HFF-Myc (cell line): Measurements from ENCODE around the gene DENND1A.

Source experiments
- DNase-seq: peaks from one replicate; pipeline ENCODE4 v3.0.0-alpha.2; 2011; ENCODE audit warnings: low read depth; ENCODE audit errors: extremely low read depth
- H3K4me3 ChIP-seq: replicated peaks from 2 replicates; pipeline ENCODE4 v1.5.1; 2011; ENCODE audit warnings: low read depth, mild to moderate bottlenecking, control low read depth, low read length
- TF ChIP-seq, protein P1 (sequence below): IDR thresholded peaks from 2 replicates; pipeline ENCODE4 v1.5.1; 2012; ENCODE audit warnings: mild to moderate bottlenecking, low read depth, low read length, control low read depth; ENCODE audit errors: missing control alignments

DENND1A gene

DNA sequence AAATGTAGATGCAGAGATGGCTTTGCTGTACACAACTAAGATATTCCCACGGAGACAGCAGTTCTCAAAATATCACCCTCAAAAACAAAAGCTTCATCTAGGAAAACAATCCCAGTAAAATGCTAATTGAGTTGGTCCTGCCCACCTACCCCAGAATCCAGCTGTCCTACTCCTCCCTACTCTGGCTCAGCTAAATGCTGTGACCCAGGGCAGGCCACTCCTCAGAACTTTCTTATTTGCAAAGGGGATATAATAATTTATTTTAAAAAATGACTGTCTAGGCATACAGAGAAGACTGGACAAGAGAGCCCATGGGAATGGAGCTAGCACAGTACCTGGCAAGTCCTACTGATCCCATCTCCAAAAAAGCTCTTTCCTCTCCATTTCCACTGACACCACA, 411.6 kb downstream of the DENND1A start:
- DNase-seq, result no peak
- TF ChIP-seq, protein P1, sequence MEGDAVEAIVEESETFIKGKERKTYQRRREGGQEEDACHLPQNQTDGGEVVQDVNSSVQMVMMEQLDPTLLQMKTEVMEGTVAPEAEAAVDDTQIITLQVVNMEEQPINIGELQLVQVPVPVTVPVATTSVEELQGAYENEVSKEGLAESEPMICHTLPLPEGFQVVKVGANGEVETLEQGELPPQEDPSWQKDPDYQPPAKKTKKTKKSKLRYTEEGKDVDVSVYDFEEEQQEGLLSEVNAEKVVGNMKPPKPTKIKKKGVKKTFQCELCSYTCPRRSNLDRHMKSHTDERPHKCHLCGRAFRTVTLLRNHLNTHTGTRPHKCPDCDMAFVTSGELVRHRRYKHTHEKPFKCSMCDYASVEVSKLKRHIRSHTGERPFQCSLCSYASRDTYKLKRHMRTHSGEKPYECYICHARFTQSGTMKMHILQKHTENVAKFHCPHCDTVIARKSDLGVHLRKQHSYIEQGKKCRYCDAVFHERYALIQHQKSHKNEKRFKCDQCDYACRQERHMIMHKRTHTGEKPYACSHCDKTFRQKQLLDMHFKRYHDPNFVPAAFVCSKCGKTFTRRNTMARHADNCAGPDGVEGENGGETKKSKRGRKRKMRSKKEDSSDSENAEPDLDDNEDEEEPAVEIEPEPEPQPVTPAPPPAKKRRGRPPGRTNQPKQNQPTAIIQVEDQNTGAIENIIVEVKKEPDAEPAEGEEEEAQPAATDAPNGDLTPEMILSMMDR, result no peak
- no peak overlapping the region for H3K4me3 ChIP-seq

DNA sequence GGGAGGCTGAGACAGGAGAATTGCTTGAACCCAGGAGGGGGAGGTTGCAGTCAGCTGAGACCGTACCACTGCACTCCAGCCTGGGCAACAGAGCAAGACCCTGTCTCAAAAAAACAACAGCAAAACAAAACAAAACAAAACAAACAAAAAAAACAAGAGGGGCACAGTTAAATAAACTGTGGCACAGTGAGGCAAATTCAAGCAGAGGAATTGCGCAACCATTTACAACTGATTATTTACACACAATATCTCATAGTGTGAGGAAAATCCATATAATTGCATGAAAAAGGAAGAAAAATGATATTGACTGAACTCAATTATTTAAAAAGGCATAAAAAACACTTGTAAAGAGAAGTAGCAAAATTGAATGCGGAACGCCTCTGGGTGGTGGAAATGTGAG, 412.4 kb downstream of the DENND1A start:
- DNase-seq, result no peak
- TF ChIP-seq, protein P1, result no peak
- H3K4me3 ChIP-seq, result no peak overlapping the region

DNA sequence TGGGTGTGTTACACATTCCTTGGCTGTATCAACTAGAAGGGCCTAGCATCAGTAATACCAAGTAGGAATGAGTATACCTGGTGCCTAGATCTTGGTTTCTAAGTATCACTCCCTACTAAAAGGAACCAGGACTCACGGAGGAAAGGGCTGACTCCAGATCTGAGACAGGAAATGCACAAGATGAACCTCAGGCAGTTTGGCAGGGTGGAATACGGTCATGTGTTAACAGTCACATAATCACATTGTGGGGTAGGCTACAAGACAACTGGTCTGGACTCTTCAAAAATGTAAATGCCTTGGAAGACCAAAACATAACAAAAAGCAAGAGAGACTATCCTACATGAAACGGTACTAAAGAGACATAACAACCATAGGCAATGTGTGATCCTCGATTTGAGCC, 415.2 kb downstream of the DENND1A start:
- TF ChIP-seq, protein P1, result no peak
- no peak overlapping the region for H3K4me3 ChIP-seq
- no peak for DNase-seq

DNA sequence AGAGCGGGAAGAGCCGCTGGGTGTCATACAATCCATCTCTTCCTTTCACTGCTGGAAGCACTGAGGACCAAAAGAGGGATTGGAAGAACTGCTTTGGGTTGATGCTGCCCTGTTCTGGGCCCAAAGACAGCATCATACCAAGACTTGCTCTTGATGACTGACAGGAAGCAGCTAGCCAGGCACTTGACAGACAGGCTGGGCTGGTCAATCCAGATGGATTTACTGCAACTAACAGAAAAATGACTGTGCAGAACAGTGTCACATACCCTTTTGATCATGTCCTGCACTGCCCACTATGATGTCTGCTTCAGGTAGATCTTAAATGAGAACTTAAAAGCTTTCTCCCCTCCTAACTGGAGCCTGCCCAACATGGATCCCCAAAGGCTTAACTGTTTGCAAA, 416.4 kb downstream of the DENND1A start:
- TF ChIP-seq, protein P1, result no peak
- DNase-seq, result no peak
- no peak overlapping the region for H3K4me3 ChIP-seq

DNA sequence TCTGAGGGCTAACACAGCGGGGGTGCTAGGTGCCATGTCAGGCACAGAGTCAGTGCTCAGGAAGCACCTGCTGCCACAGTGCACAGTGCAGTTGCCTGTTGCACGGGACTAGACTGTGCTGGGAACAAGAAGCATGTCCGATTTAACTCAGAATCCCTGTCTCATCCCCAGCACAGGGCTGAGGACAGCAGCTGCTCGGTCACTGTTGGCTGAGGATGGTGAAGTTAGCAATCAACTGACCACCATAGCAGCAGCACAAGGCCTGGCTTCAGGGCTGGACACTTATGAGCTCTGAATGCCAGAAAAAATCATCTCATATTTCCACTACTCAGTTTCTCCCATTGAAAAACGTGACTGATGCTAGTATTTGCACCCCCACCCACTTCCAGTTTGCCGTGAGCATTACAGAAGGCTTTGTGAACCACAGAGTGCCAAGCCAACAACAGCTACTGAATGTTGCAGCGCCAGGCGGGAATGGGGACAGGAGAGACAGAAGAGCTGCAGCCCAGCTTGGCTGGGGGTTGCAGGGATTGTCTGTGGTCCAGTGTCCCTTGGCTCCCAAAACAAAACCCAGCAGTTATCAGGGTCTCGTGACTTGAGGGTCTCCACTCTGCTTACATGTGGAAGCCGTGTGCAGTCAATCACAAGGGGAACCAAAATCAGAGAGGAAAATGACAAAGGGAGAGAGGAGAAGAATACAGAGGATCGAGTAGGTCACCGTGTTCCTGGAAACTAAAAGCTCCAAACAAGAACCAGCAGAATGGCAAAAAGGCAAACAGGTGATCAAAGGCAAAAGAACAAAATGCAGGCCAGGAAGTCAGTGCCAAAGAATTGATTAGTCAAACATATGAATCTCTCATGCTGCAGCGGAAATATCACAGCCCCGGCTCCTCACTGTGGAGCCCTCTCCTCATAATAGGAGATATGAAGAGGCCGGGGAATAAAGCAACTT, 418.3 kb downstream of the DENND1A start:
- H3K4me3 ChIP-seq, result no peak overlapping the region
- TF ChIP-seq, protein P1, result no peak
- no peak for DNase-seq

DNA sequence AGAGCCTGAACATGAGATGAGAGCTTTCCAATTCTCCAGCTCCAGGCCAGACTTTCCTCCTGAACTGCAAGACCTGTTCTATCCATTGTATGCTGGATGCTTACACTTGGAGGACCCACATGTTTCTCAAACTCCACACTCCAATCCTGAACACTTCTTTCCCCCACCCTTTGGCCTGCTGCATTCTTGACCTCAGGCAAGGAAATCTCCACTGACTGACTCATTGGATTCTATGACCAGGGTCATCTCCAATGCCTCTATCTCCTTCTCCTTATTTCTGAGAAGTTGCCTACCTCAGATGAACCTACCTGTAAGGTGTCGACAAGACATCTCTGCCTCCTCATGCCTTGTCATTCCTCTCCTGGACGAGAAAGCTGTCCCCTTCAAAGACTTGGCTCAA, 420.3 kb downstream of the DENND1A start:
- TF ChIP-seq, protein P1, result no peak
- H3K4me3 ChIP-seq, result no peak overlapping the region

More for the DNA sequence above, 420.3 kb downstream of the DENND1A start:
- no peak for DNase-seq
